GM12878 (cell line): ENCODE results near the gene KCNJ12. TPM values are rescaled to one million over a fixed set of nuclear protein-coding genes. Genes with fewer than 3 reads are reported as not detected.
"Not testable (repeated sequence)": the region's sequence is repeated elsewhere in the genome, so short reads cannot be mapped to it uniquely, and the experiment has no call there.

Experiments
- ATAC-seq: fragments of 200-7000 bp; cut with Tn5 transposase; 3 replicates; pipeline ENCODE4 v1.9.1; 2020; ENCODE audit warnings: mild to moderate bottlenecking, moderate library complexity
- BruUV-seq: library from RNA; stranded (reverse); fragments of 400-500 nt; replicated peaks from 2 replicates; lab custom pipeline; 2021; lab: Mats Ljungman, UMichigan
- CTCF ChIA-PET: fragments of 300-600 bp; sonication (Branson Sonifier 250); formaldehyde crosslinking; extraction: SDS; loops from one replicate; lab custom pipeline; 2021; ENCODE audit warnings: inconsistent platforms; lab: Yijun Ruan, JAX
- POLR2A ChIA-PET: fragments of 350-600 bp; formaldehyde crosslinking; extraction: SDS; loops from one replicate; lab custom pipeline; 2021; ENCODE audit warnings: inconsistent platforms; lab: Charles Lee
- RAD21 ChIA-PET: fragments of 300-600 bp; sonication (Branson Sonifier 250); formaldehyde crosslinking; loops from one replicate; lab custom pipeline; 2023; ENCODE audit warnings: antibody characterized with exemption; ENCODE audit not compliant: unreplicated experiment; lab: Charles Lee
- SMC1A ChIA-PET: fragments of 300-600 bp; sonication (Branson Sonifier 250); formaldehyde crosslinking; loops from one replicate; lab custom pipeline; 2023; ENCODE audit not compliant: unreplicated experiment, uncharacterized antibody; lab: Charles Lee
- DNase-seq: peaks from one replicate; pipeline ENCODE4 v3.0.0-alpha.2; 2011; ENCODE audit warnings: low read depth, low spot score
- FAIRE-seq: peaks from 3 replicates; lab custom pipeline; 2011; peaks lifted over from hg19 to GRCh38; lab: Jason Lieb, UNC
- H2AFZ ChIP-seq: 2 replicates; pipeline ENCODE4 v1.6.0; 2011; ENCODE audit warnings: low read depth, low read length, control low read depth; ENCODE audit not compliant: control insufficient read depth
- H3K27ac ChIP-seq: 2 replicates; pipeline ENCODE4 v1.5.1; 2011; ENCODE audit warnings: control low read depth; ENCODE audit not compliant: control insufficient read depth, insufficient read depth
- H3K27me3 ChIP-seq, 2 experiments: replicated peaks in 1 of 2; 2 replicates each; pipeline versions ENCODE4 v1.6.0 to v1.6.1; 2011; ENCODE audit warnings: low read length in 1 of 2; ENCODE audit not compliant: control insufficient read depth in 2 of 2, insufficient read depth in 2 of 2
- H3K36me3 ChIP-seq, 2 experiments: 2 replicates each; pipeline ENCODE4 v1.5.1; 2011; ENCODE audit warnings: low read length in 1 of 2; ENCODE audit not compliant: control insufficient read depth in 2 of 2, insufficient read depth in 2 of 2
- H3K4me1 ChIP-seq: 2 replicates; pipeline ENCODE4 v1.6.1; 2011; ENCODE audit warnings: mild to moderate bottlenecking, low read length, moderate library complexity, mixed read lengths; ENCODE audit not compliant: control insufficient read depth, insufficient read depth
- H3K4me2 ChIP-seq: 2 replicates; pipeline ENCODE4 v1.6.0; 2011; ENCODE audit warnings: control low read depth; ENCODE audit not compliant: control insufficient read depth, insufficient read depth
- H3K4me3 ChIP-seq: fragments of 200-600 bp; sonication (generic); 2 replicates; pipeline ENCODE4 v1.5.1; 2016
- H3K79me2 ChIP-seq: 2 replicates; pipeline ENCODE4 v1.6.0; 2011; ENCODE audit warnings: low read length; ENCODE audit not compliant: control insufficient read depth, insufficient read depth
- H3K9ac ChIP-seq: 2 replicates; pipeline ENCODE4 v1.8.0; 2011; ENCODE audit warnings: low read length, control low read depth, mixed read lengths; ENCODE audit not compliant: control insufficient read depth, insufficient read depth
- H3K9me3 ChIP-seq: replicated peaks from 3 replicates; pipeline ENCODE4 v1.5.1; 2011; ENCODE audit warnings: mild to moderate bottlenecking, low read length; ENCODE audit not compliant: control insufficient read depth, insufficient read depth
- H4K20me1 ChIP-seq: 2 replicates; pipeline ENCODE4 v1.6.0; 2011; ENCODE audit not compliant: control insufficient read depth, insufficient read depth
- BCLAF1 ChIP-seq: fragments of 450-650 bp; IDR thresholded peaks from 2 replicates; pipeline ENCODE4 v1.6.1; 2017; ENCODE audit warnings: antibody characterized with exemption, mild to moderate bottlenecking, moderate library complexity
- WGBS: methylation state at CpG from one replicate; pipeline ENCODE4 v1.1.6; 2016; ENCODE audit warnings: low lambda C conversion rate; ENCODE audit not compliant: insufficient replicate concordance, insufficient coverage; ENCODE audit errors: missing lambda C conversion rate; 5-methylcytosine and 5-hydroxymethylcytosine counted together
- in situ Hi-C: fragments of 300-500 bp; cut with MboI; formaldehyde crosslinking; loops from 9 replicates; pipeline ENCODE4 v1.14.3; 2018; ENCODE audit warnings: mixed read lengths
- intact Hi-C: fragments of 100-400 bp; cut with micrococcal nuclease; formaldehyde crosslinking; loops from one replicate; pipeline ENCODE4 v1.14.2; 2022; ENCODE audit not compliant: unreplicated experiment
- polyA plus RNA-seq, 11 experiments: library from polyadenylated mRNA; depleted of rRNA in 4 of 11; unstranded in 6 of 11; stranded (reverse) in 5 of 11; fragments of >200 nt; fragmentation: Nextera tagmentation in 4 of 11; fragmentation: Illumina TruSeq in 1 of 11; extraction: Ambion mirVana in 4 of 11; extraction: Trizol in 1 of 11; gene quantifications; 1 replicate in 1 of 11; 2 replicates in 10 of 11; pipeline versions ENCODE4 v1.2.1 to v1.2.3, GENCODE V29; 2011 to 2016; ENCODE audit warnings: inconsistent platforms in 2 of 11, missing spikeins in 2 of 11, low read depth in 1 of 11
- total RNA-seq, 4 experiments: library from RNA; depleted of rRNA in 3 of 4; stranded (reverse); fragments of >200 nt in 3 of 4; fragmentation: Illumina TruSeq in 1 of 4; extraction: Trizol in 1 of 4; gene quantifications; 2 replicates each; pipeline versions ENCODE4 v1.2.1 to v1.2.3, GENCODE V29; 2013 to 2021

The KCNJ12 gene
- total and polyA plus RNA-seq, 10 of the 15 experiments (the other 5 are each of a cell fraction or from before 2014, with no cell fraction given): 0.04 to 0.21 (median 0.09) TPM; not detected in 3

DNA sequence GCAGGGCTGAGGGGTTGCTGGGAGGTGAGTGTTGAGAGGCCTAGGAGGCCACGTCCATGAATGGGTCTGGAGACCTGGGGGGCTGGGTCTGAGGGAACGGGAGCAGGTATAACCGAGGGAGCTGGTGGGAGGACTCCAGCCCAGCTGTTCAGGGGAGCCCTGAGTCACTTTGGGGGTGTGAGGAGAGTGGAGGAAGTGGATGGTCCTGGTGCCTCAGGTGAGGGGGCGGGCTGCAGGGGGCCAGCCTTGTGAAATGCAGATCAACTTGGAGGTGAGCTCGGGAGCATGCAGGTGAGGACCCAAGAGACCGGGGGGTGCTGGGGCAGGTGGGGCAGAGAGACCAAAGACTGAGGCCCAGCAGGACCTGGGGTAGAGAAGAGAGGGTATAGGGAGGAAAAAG lies 79.6 kb downstream of the KCNJ12 start:
- H3K27ac ChIP-seq: no peak overlapping the region
- no peak overlapping the region for H3K9ac ChIP-seq
- RAD21 ChIA-PET: no interaction called here
- ATAC-seq (no peak), FAIRE-seq (no peak), DNase-seq (no peak)
- no peaks in the 10 kb centered on the region for H3K79me2 ChIP-seq
- CTCF ChIA-PET: interaction anchor here (2.6 kb wide), 1 partner anchor 57 kb away, joined by 43 read pairs; no protein-coding TSS in a partner anchor
- 9% methylated on average over 6 of the region's 6 CpGs for WGBS
- no peaks in the 10 kb centered on the region for H3K36me3 ChIP-seq
- intact Hi-C loops (loop anchor here (2.0 to 10.0 kb wide), 2 partner anchors 55 to 331 kb away; partner anchors contain the start of gene DHRS7B), in situ Hi-C loops (no loop called here)
- POLR2A ChIA-PET: no interaction called here
- no peak overlapping the region for H3K4me3 ChIP-seq
- H2AFZ ChIP-seq: no peak overlapping the region
- H3K9me3 ChIP-seq: no peaks in the 10 kb centered on the region
- BruUV-seq: no TSS peak
- TF ChIP-seq BCLAF1: no peak
- peaks cover 0 to 2% of the 10 kb centered on the region in 2 experiments; a peak in 1 of 4 replicates for H3K27me3 ChIP-seq
- no peaks in the 10 kb centered on the region for H4K20me1 ChIP-seq
- no peak overlapping the region for H3K4me2 ChIP-seq
- no peaks in the 10 kb centered on the region for H3K4me1 ChIP-seq
- SMC1A ChIA-PET: no interaction called here

GRCh38 chr17:21456449-21456848 lies 80.3 kb downstream of the KCNJ12 start:
- H2AFZ ChIP-seq, H3K4me1 ChIP-seq, DNase-seq, FAIRE-seq, H3K4me3 ChIP-seq, ATAC-seq, H3K9ac ChIP-seq, H4K20me1 ChIP-seq, H3K27me3 ChIP-seq, BruUV-seq, H3K4me2 ChIP-seq, H3K79me2 ChIP-seq, in situ Hi-C loops, H3K36me3 ChIP-seq, H3K27ac ChIP-seq, H3K9me3 ChIP-seq: not testable (repeated sequence)
- WGBS: 75% methylated on average over 4 of the region's 5 CpGs
- ChIA-PET CTCF (interaction anchor here (1.0 to 2.6 kb wide), 5 partner anchors 13 to 177 kb away, joined by 3 to 43 read pairs (median 5); no protein-coding TSS in a partner anchor), POLR2A (interaction anchor here (0.5 kb wide), 1 partner anchor 142 kb away, joined by 3 read pairs; no protein-coding TSS in a partner anchor), SMC1A (interaction anchor here (1.1 to 2.6 kb wide), 2 partner anchors 56 to 364 kb away, joined by 4 to 8 read pairs; no protein-coding TSS in a partner anchor), RAD21 (interaction anchor here (1.3 kb wide), 1 partner anchor 57 kb away, joined by 10 read pairs; no protein-coding TSS in a partner anchor)
- intact Hi-C loops: loop anchor here (2.0 to 10.0 kb wide), 2 partner anchors 54 to 332 kb away; partner anchors contain the start of gene DHRS7B
